GM19468 (cell line): Measurements from ENCODE around the gene FBLL1.
"Not testable (repeated sequence)": the region's sequence is repeated elsewhere in the genome, so short reads cannot be mapped to it uniquely, and the experiment has no call there.

Source experiments
- ATAC-seq: cut with Tn5 transposase; IDR thresholded peaks from one replicate; pipeline ENCODE4 v1.9.1; 2021; ENCODE audit warnings: mild to moderate bottlenecking, moderate library complexity, moderate number of reproducible peaks; ENCODE audit not compliant: unreplicated experiment; ENCODE audit errors: extremely low read depth

Gene FBLL1

GRCh38 chr5:168550656-168551055 is 21.6 kb downstream of the FBLL1 start:
- no peak for ATAC-seq

- no peak for ATAC-seq
These were observed 23.0 kb downstream of the FBLL1 start for GRCh38 chr5:168552146-168552545.

- no peak for ATAC-seq
These were observed 24.4 kb downstream of the FBLL1 start for GRCh38 chr5:168553377-168554130.

GRCh38 chr5:168557389-168557788 is 28.3 kb downstream of the FBLL1 start:
- ATAC-seq, result no peak

GRCh38 chr5:168562279-168562678 is 33.2 kb downstream of the FBLL1 start:
- no peak for ATAC-seq

GRCh38 chr5:168563959-168564358 is 34.9 kb downstream of the FBLL1 start:
- no peak for ATAC-seq

- ATAC-seq, result no peak
These were observed 39.6 kb downstream of the FBLL1 start for GRCh38 chr5:168568738-168569137.

- ATAC-seq, result no peak
These were observed 41.6 kb downstream of the FBLL1 start for GRCh38 chr5:168570490-168571328.

- ATAC-seq, result not testable (repeated sequence)
These were observed 44.6 kb downstream of the FBLL1 start for GRCh38 chr5:168573663-168574062.

GRCh38 chr5:168574156-168574555 is 45.1 kb downstream of the FBLL1 start:
- not testable (repeated sequence) for ATAC-seq

- no peak for ATAC-seq
These were observed 46.6 kb downstream of the FBLL1 start for GRCh38 chr5:168575391-168576372.

- ATAC-seq, result no peak
These were observed 48.9 kb downstream of the FBLL1 start for GRCh38 chr5:168578006-168578405.

- peak; percentile 37 for ATAC-seq
These were observed 49.7 kb downstream of the FBLL1 start, which contains the start of gene PANK3 for GRCh38 chr5:168578538-168579487. TSS of gene PANK3 (minus strand) at chr5:168579368. CDS start at chr5:168579283, 85 bp downstream.

GRCh38 chr5:168579488-168580226 is 50.6 kb downstream of the FBLL1 start:
- peak; percentile 96 for ATAC-seq

- ATAC-seq, result no peak
These were observed 51.1 kb downstream of the FBLL1 start for GRCh38 chr5:168580227-168580508.
